Fibroblast of mammary gland (primary cell): ENCODE measurements around the gene GSTO1.
A peak's percentile ranks its signal among the peaks of the same experiment; 100 is the strongest.

ENCODE experiments used
- DNase-seq: peaks from one replicate; pipeline ENCODE4 v3.0.0-alpha.2; 2010; ENCODE audit warnings: low read depth
- H3K4me3 ChIP-seq: 2 replicates; pipeline ENCODE4 v1.5.1; 2011; ENCODE audit warnings: low read depth, mild to moderate bottlenecking, low read length, moderate library complexity; ENCODE audit not compliant: control insufficient read depth
- TF ChIP-seq, protein P1 (sequence below): conservative IDR thresholded peaks from 2 replicates; pipeline ENCODE4 v1.5.1; 2011; ENCODE audit warnings: low read depth, low read length, inconsistent platforms; ENCODE audit not compliant: control insufficient read depth, insufficient read depth

The GSTO1 gene

DNA sequence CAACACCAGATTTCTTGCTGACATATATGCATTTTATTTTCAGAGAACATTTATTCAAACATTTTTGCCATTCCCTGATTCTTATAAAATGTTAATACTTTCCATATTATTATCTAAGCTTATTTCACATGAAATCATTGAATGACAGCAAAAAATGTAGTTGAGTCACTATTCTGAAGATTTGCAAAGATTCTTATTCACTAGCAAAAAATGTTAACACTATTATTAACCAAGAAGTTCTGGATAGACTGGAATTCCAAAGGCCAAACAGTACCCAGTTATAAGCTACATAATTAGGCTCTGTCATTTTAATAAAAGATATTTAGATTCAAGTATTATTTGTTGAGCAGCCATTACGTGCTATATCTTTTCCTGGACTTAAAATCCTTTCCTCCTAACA, 18.6 kb downstream of the GSTO1 start:
- DNase-seq, result no peak
- TF ChIP-seq, protein P1, sequence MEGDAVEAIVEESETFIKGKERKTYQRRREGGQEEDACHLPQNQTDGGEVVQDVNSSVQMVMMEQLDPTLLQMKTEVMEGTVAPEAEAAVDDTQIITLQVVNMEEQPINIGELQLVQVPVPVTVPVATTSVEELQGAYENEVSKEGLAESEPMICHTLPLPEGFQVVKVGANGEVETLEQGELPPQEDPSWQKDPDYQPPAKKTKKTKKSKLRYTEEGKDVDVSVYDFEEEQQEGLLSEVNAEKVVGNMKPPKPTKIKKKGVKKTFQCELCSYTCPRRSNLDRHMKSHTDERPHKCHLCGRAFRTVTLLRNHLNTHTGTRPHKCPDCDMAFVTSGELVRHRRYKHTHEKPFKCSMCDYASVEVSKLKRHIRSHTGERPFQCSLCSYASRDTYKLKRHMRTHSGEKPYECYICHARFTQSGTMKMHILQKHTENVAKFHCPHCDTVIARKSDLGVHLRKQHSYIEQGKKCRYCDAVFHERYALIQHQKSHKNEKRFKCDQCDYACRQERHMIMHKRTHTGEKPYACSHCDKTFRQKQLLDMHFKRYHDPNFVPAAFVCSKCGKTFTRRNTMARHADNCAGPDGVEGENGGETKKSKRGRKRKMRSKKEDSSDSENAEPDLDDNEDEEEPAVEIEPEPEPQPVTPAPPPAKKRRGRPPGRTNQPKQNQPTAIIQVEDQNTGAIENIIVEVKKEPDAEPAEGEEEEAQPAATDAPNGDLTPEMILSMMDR, result no peak
- H3K4me3 ChIP-seq, result no peak overlapping the region

DNA sequence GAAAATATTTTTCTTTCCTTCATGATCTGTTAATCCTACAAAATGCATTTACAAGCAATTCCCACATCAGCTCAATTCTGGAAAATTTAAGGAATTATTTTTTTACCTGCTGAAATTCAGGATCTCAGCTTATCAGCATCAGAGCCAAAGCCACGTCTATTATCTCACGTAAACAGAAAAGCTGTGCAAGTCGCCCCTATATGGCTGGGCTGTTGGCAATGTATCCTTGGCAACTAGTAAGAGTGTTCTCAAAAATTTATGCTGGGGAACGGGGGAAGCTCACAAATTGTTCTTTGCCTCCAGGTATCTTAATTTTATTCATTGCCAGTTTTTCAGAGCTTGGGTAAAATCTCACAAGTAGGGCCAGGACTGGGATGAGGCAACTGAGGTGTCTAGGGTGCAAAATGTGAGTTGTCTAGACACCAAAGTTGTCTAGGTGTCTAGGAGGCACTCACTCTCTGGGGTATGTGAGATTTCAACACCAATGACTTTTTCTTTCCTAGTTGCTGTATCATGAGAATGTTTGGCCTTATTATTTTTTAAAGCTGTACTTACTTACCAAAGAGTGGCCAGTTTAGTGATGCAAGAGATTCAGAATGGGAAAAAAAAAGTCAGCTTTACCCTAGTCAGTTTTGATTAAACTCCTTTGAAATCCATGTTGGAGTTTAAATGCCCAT, 19.3 kb downstream of the GSTO1 start:
- no peak overlapping the region for H3K4me3 ChIP-seq
- TF ChIP-seq, protein P1, result no peak
- peak; percentile 24 for DNase-seq

DNA sequence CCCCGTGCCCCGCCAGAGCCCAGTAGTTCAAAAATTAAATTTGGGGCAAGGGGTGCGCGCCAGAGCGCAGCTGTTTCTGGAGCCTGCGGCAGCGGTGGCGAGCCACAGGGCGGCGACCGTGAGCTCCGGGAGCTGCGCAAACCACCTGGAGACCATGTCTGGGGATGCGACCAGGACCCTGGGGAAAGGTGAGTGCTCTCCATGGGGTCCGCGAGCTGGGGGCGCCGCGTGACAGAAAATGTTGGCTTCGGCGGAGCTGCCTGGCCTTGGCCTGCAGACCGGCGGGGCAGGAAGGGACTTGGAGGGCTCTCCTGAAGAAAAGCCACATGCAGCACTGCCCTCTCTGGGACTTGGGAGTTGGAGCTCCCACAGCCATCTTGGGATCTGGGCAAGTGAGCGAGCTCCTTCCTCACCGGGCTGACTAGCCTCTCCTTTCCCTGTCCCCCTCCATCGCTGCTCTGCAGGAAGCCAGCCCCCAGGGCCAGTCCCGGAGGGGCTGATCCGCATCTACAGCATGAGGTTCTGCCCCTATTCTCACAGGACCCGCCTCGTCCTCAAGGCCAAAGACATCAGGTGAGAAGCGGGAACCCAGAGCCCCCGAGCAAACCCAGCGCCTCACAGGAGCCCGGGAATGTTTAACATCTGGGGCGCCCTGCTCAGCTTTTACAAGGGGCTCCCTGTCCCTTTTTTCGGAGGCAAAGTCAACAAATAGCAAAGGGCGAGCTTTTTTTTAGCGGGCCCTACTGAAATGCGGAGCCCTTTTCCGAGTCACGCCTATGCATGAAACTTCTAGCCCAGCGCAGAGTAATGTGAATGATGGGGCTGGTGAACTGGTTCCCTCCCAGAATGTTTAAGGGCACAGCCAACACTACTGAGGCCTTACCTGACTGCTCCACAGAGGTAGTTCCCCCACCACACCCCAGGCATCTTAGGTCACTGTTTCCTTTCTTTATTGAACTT, 20.4 kb downstream of the GSTO1 start:
- peak overlapping the region; percentile 34 for H3K4me3 ChIP-seq
- peak; percentile 21 for DNase-seq
- TF ChIP-seq, protein P1, result peak; percentile 79

DNA sequence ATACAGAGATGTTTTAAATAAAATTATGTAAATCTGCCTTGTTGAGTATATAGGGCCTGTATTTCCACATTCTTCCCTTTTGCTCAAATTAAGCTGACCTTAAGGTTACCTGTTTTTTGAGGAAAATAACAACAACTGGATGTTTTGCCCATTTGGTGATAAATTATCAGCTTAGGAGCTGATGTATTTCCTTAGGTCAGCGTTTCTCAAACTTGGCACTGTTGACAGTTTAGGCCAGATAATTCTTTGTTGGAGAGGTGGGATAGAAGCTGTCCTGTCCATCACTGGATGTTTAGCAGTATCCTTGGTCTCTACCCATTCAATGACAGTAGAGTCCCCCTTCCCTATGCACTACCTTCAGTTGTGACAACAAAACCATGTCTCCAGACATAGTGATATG, 21.5 kb downstream of the GSTO1 start:
- DNase-seq, result no peak
- TF ChIP-seq, protein P1, result no peak
- no peak overlapping the region for H3K4me3 ChIP-seq

DNA sequence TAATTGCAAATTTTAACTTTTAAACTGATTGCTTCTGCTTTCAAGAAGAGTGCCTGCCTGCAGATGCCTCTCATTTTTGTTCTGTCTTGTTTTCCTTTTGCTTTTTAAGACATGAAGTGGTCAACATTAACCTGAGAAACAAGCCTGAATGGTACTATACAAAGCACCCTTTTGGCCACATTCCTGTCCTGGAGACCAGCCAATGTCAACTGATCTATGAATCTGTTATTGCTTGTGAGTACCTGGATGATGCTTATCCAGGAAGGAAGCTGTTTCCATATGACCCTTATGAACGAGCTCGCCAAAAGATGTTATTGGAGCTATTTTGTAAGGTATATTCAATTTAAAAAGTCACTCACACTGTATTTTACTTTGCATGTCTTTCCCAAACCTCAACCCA, 23.1 kb downstream of the GSTO1 start:
- no peak for DNase-seq
- H3K4me3 ChIP-seq, result no peak overlapping the region
- TF ChIP-seq, protein P1, result no peak

DNA sequence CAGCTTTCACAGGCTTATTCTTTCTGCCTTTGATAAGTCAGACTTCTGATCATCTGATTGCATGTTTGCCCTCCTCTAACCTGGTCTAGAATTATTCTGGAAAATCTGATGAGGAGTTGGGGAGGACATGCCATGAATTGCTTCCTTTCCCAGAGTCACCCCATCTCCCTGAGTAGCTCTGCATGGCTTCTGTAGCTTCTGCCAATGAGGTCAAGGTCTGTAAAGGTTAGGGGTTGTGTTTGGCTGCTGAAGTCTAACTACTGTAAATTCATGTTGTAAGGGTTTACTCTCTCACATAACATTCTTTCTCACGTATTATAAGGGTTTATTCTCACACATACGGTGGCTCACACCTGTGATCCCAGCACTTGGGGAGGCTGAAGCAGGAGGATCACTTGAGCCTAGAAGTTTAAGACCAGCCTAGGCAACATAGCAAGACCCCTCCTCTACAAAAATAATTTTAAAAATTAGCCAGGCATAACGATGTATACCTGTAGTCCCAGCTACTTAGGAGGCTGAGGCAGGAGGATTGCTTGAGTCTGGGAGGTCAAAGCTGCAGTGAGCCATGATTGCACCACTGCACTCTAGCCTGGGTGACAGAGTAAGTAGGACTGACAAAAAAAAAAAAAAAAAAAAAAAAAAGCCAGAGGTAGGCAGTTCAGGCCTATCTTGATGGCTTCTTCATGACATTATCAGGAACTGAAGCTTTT, 25.0 kb downstream of the GSTO1 start:
- H3K4me3 ChIP-seq, result no peak overlapping the region
- DNase-seq, result no peak

More for the DNA sequence above, 25.0 kb downstream of the GSTO1 start:
- TF ChIP-seq, protein P1, result no peak
